SJSA1 (cell line): Measurements from ENCODE around the gene STIM2. TPM values are rescaled to one million over a fixed set of nuclear protein-coding genes. Genes with fewer than 3 reads are reported as not detected.

Source experiments
- DNase-seq, 2 experiments: peaks; one replicate each; pipeline ENCODE4 v3.0.0-alpha.2; 2015 to 2020; ENCODE audit warnings: low spot score in 2 of 2, low read depth in 1 of 2
- H3K27ac ChIP-seq: fragments of 250-450 bp; sonication (Bioruptor Pico); 2 replicates; pipeline ENCODE4 v1.5.1; 2020; ENCODE audit warnings: mild to moderate bottlenecking, moderate library complexity
- H3K27me3 ChIP-seq: fragments of 250-450 bp; sonication (Bioruptor Pico); replicated peaks from 2 replicates; pipeline ENCODE4 v1.5.1; 2020; ENCODE audit warnings: mild to moderate bottlenecking, moderate library complexity
- H3K36me3 ChIP-seq: fragments of 250-450 bp; sonication (Bioruptor Pico); 2 replicates; pipeline ENCODE4 v1.5.1; 2020; ENCODE audit warnings: mild to moderate bottlenecking
- H3K4me1 ChIP-seq: fragments of 250-450 bp; sonication (Bioruptor Pico); replicated peaks from 2 replicates; pipeline ENCODE4 v1.6.1; 2021; ENCODE audit warnings: mild to moderate bottlenecking
- H3K4me3 ChIP-seq: fragments of 250-450 bp; sonication (Bioruptor Pico); 2 replicates; pipeline ENCODE4 v1.5.1; 2020; ENCODE audit warnings: mild to moderate bottlenecking
- H3K9me3 ChIP-seq: fragments of 250-450 bp; sonication (Bioruptor Pico); replicated peaks from 2 replicates; pipeline ENCODE4 v1.5.1; 2020; ENCODE audit warnings: mild to moderate bottlenecking
- total RNA-seq: library from RNA; depleted of rRNA; stranded (reverse); fragments of >200 nt; shearing (Covaris generic); gene quantifications from 2 replicates; pipeline ENCODE4 v1.2.3, GENCODE V29; 2014

STIM2 gene
- total RNA-seq, 1 experiment from 2014 or later: 13.1 TPM

GRCh38 chr4:27005501-27005900 is 144.9 kb downstream of the STIM2 start:
- Histone ChIP-seq H3K4me1 (peaks cover 21% of the 10 kb centered on the region), H3K27ac (no peak overlapping the region), H3K4me3 (no peak overlapping the region), H3K27me3 (no peaks in the 10 kb centered on the region), H3K9me3 (no peaks in the 10 kb centered on the region), H3K36me3 (no peaks in the 10 kb centered on the region)
- no peak for DNase-seq

GRCh38 chr4:27005905-27006590 is 145.4 kb downstream of the STIM2 start:
- no peak overlapping the region for H3K27ac ChIP-seq
- DNase-seq: no peak
- no peaks in the 10 kb centered on the region for H3K36me3 ChIP-seq
- no peak overlapping the region for H3K4me3 ChIP-seq
- no peaks in the 10 kb centered on the region for H3K9me3 ChIP-seq
- no peaks in the 10 kb centered on the region for H3K27me3 ChIP-seq
- H3K4me1 ChIP-seq: peaks cover 21% of the 10 kb centered on the region

DNA sequence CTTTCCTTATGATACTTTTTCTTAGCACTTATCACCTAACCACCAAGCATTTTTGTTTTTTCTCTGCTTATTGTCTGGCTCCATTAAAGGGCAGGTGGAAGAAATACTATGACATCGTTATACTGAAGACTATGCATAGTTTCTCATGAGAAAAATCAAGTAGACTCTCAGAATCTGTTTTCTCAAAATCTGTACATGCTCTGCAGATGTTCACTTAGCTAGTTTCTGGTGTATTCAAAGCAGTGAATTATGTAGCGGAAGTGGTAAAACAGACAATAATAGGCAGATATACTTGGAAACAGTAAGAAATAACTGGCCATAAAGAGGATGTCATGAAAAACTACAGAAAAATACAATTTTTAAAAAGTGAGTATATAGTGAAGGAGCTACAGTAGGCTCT is 146.0 kb downstream of the STIM2 start:
- H3K27ac ChIP-seq: no peak overlapping the region
- no peak for DNase-seq
- H3K4me3 ChIP-seq: no peak overlapping the region

GRCh38 chr4:27007507-27007906 is 146.9 kb downstream of the STIM2 start:
- Histone ChIP-seq H3K36me3 (no peaks in the 10 kb centered on the region), H3K4me1 (peaks cover 21% of the 10 kb centered on the region), H3K27ac (no peak overlapping the region), H3K9me3 (no peaks in the 10 kb centered on the region), H3K27me3 (no peaks in the 10 kb centered on the region), H3K4me3 (no peak overlapping the region)
- DNase-seq: no peak

More for the DNA sequence above, 146.0 kb downstream of the STIM2 start:
- Histone ChIP-seq H3K36me3 (no peaks in the 10 kb centered on the region), H3K4me1 (peaks cover 21% of the 10 kb centered on the region), H3K9me3 (no peaks in the 10 kb centered on the region), H3K27me3 (no peaks in the 10 kb centered on the region)

- H3K36me3 ChIP-seq: no peaks in the 10 kb centered on the region
- no peaks in the 10 kb centered on the region for H3K27me3 ChIP-seq
- peaks cover 21% of the 10 kb centered on the region for H3K4me1 ChIP-seq
- H3K9me3 ChIP-seq: no peaks in the 10 kb centered on the region
- no peak overlapping the region for H3K27ac ChIP-seq
- no peak overlapping the region for H3K4me3 ChIP-seq
- DNase-seq: no peak
Observed at GRCh38 chr4:27008679-27009078, 148.0 kb downstream of the STIM2 start.

GRCh38 chr4:27009539-27009938 is 148.9 kb downstream of the STIM2 start:
- H3K27ac ChIP-seq: no peak overlapping the region; the same call in 1 of the 2 replicates
- H3K9me3 ChIP-seq: no peaks in the 10 kb centered on the region
- peak in 1 of 2 experiments; percentile 28 for DNase-seq
- H3K4me1 ChIP-seq: peaks cover 16% of the 10 kb centered on the region
- no peaks in the 10 kb centered on the region for H3K36me3 ChIP-seq
- H3K27me3 ChIP-seq: no peaks in the 10 kb centered on the region
- H3K4me3 ChIP-seq: no peak overlapping the region

- no peak overlapping the region for H3K4me3 ChIP-seq
- H3K4me1 ChIP-seq: peaks cover 16% of the 10 kb centered on the region
- DNase-seq: peak; percentile 35 to 45
- no peaks in the 10 kb centered on the region for H3K27me3 ChIP-seq
- H3K36me3 ChIP-seq: no peaks in the 10 kb centered on the region
- no peak overlapping the region; the same call in 1 of the 2 replicates for H3K27ac ChIP-seq
- no peaks in the 10 kb centered on the region for H3K9me3 ChIP-seq
Observed at GRCh38 chr4:27010334-27010940, 149.8 kb downstream of the STIM2 start.

DNA sequence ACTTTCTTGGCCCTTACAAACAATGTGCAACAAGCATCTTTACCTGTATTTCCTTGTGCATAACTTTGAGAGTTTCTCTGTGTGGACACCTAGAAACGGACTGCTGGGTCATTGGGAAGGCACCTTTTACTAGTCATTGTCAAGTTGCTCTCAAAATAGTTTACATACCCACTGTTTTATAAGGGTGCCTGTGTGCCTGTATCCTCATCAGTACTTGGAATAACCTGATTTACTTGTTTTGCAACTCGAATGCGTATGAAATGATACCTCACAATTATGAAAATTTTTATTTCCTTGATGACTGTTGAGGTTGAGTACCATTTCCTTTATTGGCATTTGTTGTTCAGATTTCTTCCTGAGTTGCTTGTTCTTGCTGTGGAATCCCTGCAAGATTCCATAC is 150.8 kb downstream of the STIM2 start:
- Histone ChIP-seq H3K4me1 (peaks cover 11% of the 10 kb centered on the region; the same call in 1 of the 2 replicates), H3K36me3 (no peaks in the 10 kb centered on the region), H3K27me3 (no peaks in the 10 kb centered on the region)

DNA sequence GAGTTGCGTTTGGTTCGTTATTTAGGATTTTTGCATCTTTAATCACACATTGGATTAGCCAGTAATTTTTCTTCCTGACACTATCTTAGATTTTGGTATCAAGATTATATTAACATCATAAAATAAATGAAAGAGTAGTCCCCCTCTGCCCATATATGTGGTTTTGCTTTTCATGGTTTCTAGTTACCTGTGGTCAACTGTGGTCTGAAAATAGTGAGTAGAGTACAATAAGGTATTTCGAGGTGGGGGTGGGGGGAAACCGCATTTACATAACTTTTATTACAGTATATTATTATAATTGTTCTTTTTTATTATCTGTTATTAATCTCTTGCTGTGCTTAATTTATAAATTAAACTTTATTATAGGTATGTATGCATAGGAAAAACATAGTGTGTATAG is 152.4 kb downstream of the STIM2 start:
- Histone ChIP-seq H3K4me1 (peaks cover 11% of the 10 kb centered on the region; the same call in 1 of the 2 replicates), H3K4me3 (no peak overlapping the region), H3K27me3 (no peaks in the 10 kb centered on the region), H3K36me3 (no peaks in the 10 kb centered on the region), H3K9me3 (no peaks in the 10 kb centered on the region), H3K27ac (no peak overlapping the region)
- no peak for DNase-seq

More for the DNA sequence above, 150.8 kb downstream of the STIM2 start:
- Histone ChIP-seq H3K4me3 (no peak overlapping the region), H3K9me3 (no peaks in the 10 kb centered on the region), H3K27ac (no peak overlapping the region)
- no peak for DNase-seq

- DNase-seq: no peak
- H3K4me3 ChIP-seq: no peak overlapping the region
- no peaks in the 10 kb centered on the region for H3K27me3 ChIP-seq
- H3K27ac ChIP-seq: no peak overlapping the region
- H3K9me3 ChIP-seq: no peaks in the 10 kb centered on the region
- H3K36me3 ChIP-seq: no peaks in the 10 kb centered on the region
- H3K4me1 ChIP-seq: no peaks in the 10 kb centered on the region
Observed at GRCh38 chr4:27016551-27016950, 155.9 kb downstream of the STIM2 start.

- Histone ChIP-seq H3K4me1 (no peaks in the 10 kb centered on the region), H3K9me3 (no peaks in the 10 kb centered on the region), H3K27ac (no peak overlapping the region), H3K4me3 (no peak overlapping the region), H3K27me3 (no peaks in the 10 kb centered on the region), H3K36me3 (no peaks in the 10 kb centered on the region)
- no peak for DNase-seq
Observed at GRCh38 chr4:27017623-27018022, 157.0 kb downstream of the STIM2 start.

DNA sequence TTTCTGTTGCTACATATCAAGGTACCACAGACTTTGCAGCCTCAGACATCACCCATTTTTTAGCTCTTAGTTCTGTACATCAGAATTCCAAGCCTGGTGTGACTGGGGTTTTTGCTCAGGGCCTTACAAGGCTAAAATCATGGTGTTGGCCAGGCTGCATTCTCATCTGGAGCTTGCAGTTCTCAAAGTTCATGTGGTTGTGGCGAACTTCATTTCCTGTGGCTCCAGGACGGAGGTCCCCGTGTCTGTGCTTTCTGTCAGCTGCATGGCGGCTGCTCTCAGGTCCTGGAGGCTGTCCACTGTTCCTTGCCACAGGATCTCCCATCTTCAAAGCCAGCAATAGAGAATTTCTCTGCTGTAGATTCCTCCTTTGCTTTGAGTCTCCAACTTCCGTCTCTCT is 157.4 kb downstream of the STIM2 start:
- H3K36me3 ChIP-seq: no peaks in the 10 kb centered on the region
- no peak overlapping the region for H3K4me3 ChIP-seq
- H3K27ac ChIP-seq: no peak overlapping the region
- H3K9me3 ChIP-seq: no peaks in the 10 kb centered on the region
- no peaks in the 10 kb centered on the region for H3K27me3 ChIP-seq
- H3K4me1 ChIP-seq: no peaks in the 10 kb centered on the region
- no peak for DNase-seq

DNA sequence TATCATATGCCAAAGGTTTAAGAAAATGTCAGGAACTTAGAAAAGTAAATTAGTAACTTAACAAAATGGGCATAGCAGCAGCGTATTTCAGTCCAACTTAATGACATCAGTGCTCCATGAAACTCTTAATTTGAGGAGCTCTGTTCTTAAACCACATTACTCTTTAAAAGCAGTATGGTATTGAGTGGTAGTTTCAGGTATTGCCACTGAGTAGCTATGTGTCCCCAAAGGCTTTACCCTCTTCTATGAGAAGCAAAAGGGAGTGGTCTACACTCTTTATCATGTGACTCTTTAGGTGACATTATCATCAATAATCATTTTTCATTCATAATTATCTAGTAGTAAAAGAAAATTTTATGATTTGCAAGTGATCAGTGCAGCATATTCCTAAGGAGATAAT is 158.3 kb downstream of the STIM2 start:
- no peak overlapping the region for H3K4me3 ChIP-seq
- no peak overlapping the region for H3K27ac ChIP-seq
- H3K36me3 ChIP-seq: no peaks in the 10 kb centered on the region
- H3K4me1 ChIP-seq: no peaks in the 10 kb centered on the region
- no peaks in the 10 kb centered on the region for H3K27me3 ChIP-seq
- H3K9me3 ChIP-seq: no peaks in the 10 kb centered on the region
- DNase-seq: no peak

GRCh38 chr4:27019766-27020165 is 159.1 kb downstream of the STIM2 start:
- Histone ChIP-seq H3K4me3 (no peak overlapping the region), H3K27me3 (no peaks in the 10 kb centered on the region), H3K27ac (no peak overlapping the region), H3K4me1 (no peaks in the 10 kb centered on the region), H3K9me3 (no peaks in the 10 kb centered on the region), H3K36me3 (no peaks in the 10 kb centered on the region)
- DNase-seq: no peak
